ENCODE results near the gene TMEM244. TPM values are rescaled to one million over a fixed set of nuclear protein-coding genes. Genes with fewer than 3 reads are reported as not detected.

The TMEM244 gene
- total RNA-seq, 4 donors from 2014 or later = not detected

- DNase-seq = no peak
- in situ Hi-C loops (cut with MboI; ENCODE audit: low pct_ligation_motif_present in 1 of 4, low pct_unique_long_range_greater_than_20kb in 1 of 4, low sequenced_read_pairs in 3 of 4) = no loop called here
- Histone ChIP-seq H3K36me3 (no peaks in the 10 kb centered on the region), H3K4me3 (no peak overlapping the region), H3K27me3 (no peaks in the 10 kb centered on the region), H3K9me3 (no peaks in the 10 kb centered on the region), H3K4me1 (no peaks in the 10 kb centered on the region), H3K27ac (no peak overlapping the region)
- intact Hi-C loops (cut with DNase I; ENCODE audit: low total_unique reads) = no loop called here
- TF ChIP-seq CTCF (IDR thresholded peaks at IDR 0.05) (no peak), POLR2A (IDR thresholded peaks at IDR 0.05) (no peak), POLR2AphosphoS5 (IDR thresholded peaks at IDR 0.05) (no peak), EP300 (IDR thresholded peaks at IDR 0.05; ENCODE audit: low read depth) (no peak)
- 77 to 78% methylated on average over 3 of the region's 3 CpGs for WGBS, 2 donors (ENCODE audit: low coverage in 1 of 2)
Observed at GRCh38 chr6:129894921-129895320, 33.8 kb upstream of the TMEM244 start.

GRCh38 chr6:129893640-129894039 is 32.5 kb upstream of the TMEM244 start:
- in situ Hi-C loops (cut with MboI; ENCODE audit: low pct_ligation_motif_present in 1 of 4, low pct_unique_long_range_greater_than_20kb in 1 of 4, low sequenced_read_pairs in 3 of 4) = no loop called here
- Histone ChIP-seq H3K27ac (no peak overlapping the region), H3K4me3 (no peak overlapping the region), H3K4me1 (no peaks in the 10 kb centered on the region), H3K27me3 (no peaks in the 10 kb centered on the region), H3K9me3 (no peaks in the 10 kb centered on the region), H3K36me3 (no peaks in the 10 kb centered on the region)
- DNase-seq = no peak
- peak in 4 of 5 experiments; percentile 29 to 37 (median 32) for TF ChIP-seq CTCF (IDR thresholded peaks at IDR 0.05)
- TF ChIP-seq EP300 (IDR thresholded peaks at IDR 0.05; ENCODE audit: low read depth) = no peak
- no peak for TF ChIP-seq POLR2AphosphoS5 (IDR thresholded peaks at IDR 0.05)
- TF ChIP-seq POLR2A (IDR thresholded peaks at IDR 0.05) = no peak
- intact Hi-C loops (cut with DNase I; ENCODE audit: low total_unique reads) = no loop called here

- H3K27me3 ChIP-seq = no peaks in the 10 kb centered on the region
- no peaks in the 10 kb centered on the region for H3K9me3 ChIP-seq
- H3K4me1 ChIP-seq = no peaks in the 10 kb centered on the region
- in situ Hi-C loops (cut with MboI; ENCODE audit: low pct_ligation_motif_present in 1 of 4, low pct_unique_long_range_greater_than_20kb in 1 of 4, low sequenced_read_pairs in 3 of 4) = no loop called here
- intact Hi-C loops (cut with DNase I; ENCODE audit: low total_unique reads) = no loop called here
- H3K4me3 ChIP-seq = no peak overlapping the region
- no peak for TF ChIP-seq POLR2A (IDR thresholded peaks at IDR 0.05)
- no peak for TF ChIP-seq EP300 (IDR thresholded peaks at IDR 0.05; ENCODE audit: low read depth)
- TF ChIP-seq CTCF (IDR thresholded peaks at IDR 0.05) = no peak
- TF ChIP-seq POLR2AphosphoS5 (IDR thresholded peaks at IDR 0.05) = no peak
- no peak overlapping the region for H3K27ac ChIP-seq
- DNase-seq = no peak
- H3K36me3 ChIP-seq = no peaks in the 10 kb centered on the region
- 66% methylated on average over 4 of the region's 4 CpGs; no CpG with 5 or more reads in 1 of the 2 donors for WGBS, 2 donors (ENCODE audit: low coverage in 1 of 2)
Observed at GRCh38 chr6:129890701-129891100, 29.6 kb upstream of the TMEM244 start.

DNA sequence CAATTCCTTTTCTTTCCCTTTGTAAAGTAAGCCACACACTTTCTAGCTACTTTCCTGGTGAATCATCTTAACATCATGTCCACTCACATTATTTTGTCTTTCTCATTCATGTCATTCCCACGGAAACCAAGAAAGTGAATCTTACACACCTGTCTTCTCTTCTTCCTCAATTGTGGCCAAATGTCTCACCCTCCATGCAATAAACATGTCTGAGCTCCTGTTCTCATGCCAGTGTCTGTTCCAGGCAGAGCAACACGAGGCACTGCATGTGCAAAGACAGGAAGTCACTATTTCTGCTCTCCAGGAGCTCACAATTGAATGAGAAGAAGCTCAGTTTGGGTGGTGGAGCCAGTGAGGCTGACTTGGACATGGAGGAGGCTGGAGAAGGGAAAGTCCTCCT is 29.0 kb upstream of the TMEM244 start:
- H3K4me3 ChIP-seq = no peak overlapping the region
- DNase-seq = no peak
- in situ Hi-C loops (cut with MboI; ENCODE audit: low pct_ligation_motif_present in 1 of 4, low pct_unique_long_range_greater_than_20kb in 1 of 4, low sequenced_read_pairs in 3 of 4) = no loop called here
- intact Hi-C loops (cut with DNase I; ENCODE audit: low total_unique reads) = no loop called here
- WGBS, 2 donors (ENCODE audit: low coverage in 1 of 2) = 40 to 46% methylated on average over 2 of the region's 2 CpGs
- H3K9me3 ChIP-seq = no peaks in the 10 kb centered on the region
- no peak for TF ChIP-seq POLR2A (IDR thresholded peaks at IDR 0.05)
- TF ChIP-seq CTCF (IDR thresholded peaks at IDR 0.05) = no peak
- no peak for TF ChIP-seq EP300 (IDR thresholded peaks at IDR 0.05; ENCODE audit: low read depth)
- TF ChIP-seq POLR2AphosphoS5 (IDR thresholded peaks at IDR 0.05) = no peak
- H3K27ac ChIP-seq = no peak overlapping the region
- H3K27me3 ChIP-seq = no peaks in the 10 kb centered on the region
- H3K36me3 ChIP-seq = no peaks in the 10 kb centered on the region
- H3K4me1 ChIP-seq = no peaks in the 10 kb centered on the region
